ENCODE measurements around the gene ZBTB16.

The ZBTB16 gene, protein sequence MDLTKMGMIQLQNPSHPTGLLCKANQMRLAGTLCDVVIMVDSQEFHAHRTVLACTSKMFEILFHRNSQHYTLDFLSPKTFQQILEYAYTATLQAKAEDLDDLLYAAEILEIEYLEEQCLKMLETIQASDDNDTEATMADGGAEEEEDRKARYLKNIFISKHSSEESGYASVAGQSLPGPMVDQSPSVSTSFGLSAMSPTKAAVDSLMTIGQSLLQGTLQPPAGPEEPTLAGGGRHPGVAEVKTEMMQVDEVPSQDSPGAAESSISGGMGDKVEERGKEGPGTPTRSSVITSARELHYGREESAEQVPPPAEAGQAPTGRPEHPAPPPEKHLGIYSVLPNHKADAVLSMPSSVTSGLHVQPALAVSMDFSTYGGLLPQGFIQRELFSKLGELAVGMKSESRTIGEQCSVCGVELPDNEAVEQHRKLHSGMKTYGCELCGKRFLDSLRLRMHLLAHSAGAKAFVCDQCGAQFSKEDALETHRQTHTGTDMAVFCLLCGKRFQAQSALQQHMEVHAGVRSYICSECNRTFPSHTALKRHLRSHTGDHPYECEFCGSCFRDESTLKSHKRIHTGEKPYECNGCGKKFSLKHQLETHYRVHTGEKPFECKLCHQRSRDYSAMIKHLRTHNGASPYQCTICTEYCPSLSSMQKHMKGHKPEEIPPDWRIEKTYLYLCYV

GRCh38 chr11:114059278-114059983 is at the start of gene ZBTB16:
Gene ZBTB16, plus strand, starts transcription at chr11:114059711. Its CDS starts 3,590 bp downstream, at chr11:114063301.
- DNase-seq (ENCODE audit: low spot score), result no peak

DNA sequence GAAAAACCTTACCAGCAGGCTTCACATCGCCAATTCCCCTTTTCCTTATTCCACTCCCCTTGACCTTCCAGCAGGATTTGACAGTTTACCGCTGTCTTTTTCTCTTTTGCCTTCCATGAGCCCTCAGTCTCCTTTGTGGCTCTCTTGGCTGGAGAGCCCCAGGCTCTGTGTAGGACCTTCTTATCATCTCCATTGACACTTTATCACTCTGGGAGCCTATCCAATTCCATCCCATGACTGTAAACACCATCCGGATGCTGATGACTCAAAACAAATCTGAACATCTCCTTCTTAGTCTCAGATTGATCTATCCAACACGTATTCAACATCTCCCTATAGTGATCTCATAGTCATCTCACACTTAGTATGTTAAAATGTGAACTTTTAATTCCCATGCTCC is 48.6 kb upstream of the ZBTB16 start:
- no peak for DNase-seq (ENCODE audit: low spot score)

- no peak for DNase-seq (ENCODE audit: low spot score)
Observed at GRCh38 chr11:114011443-114011842, 48.1 kb upstream of the ZBTB16 start.

- DNase-seq (ENCODE audit: low spot score), result no peak
Observed at GRCh38 chr11:114015117-114015516, 44.4 kb upstream of the ZBTB16 start.

- DNase-seq (ENCODE audit: low spot score), result no peak
Observed at GRCh38 chr11:114016986-114017385, 42.5 kb upstream of the ZBTB16 start.

DNA sequence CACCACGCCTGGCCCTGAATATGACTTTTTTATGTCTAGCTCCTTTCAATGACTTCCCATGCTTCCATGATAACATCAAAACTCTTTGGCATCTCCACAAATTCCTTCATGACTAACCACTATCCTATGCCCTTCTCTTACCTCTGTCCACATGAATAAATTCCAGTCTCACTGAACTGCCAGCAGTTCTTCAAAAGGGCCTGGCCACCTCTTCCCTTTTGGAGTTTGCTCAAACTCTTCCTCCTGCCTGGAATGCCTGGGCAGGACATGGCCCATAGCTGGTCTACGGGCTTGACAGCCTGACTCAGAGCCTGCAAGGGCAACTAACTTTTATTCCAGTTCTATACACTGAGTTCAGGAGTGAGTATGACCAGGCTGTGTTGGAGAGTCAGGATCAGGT is 41.8 kb upstream of the ZBTB16 start:
- DNase-seq (ENCODE audit: low spot score), result no peak

DNA sequence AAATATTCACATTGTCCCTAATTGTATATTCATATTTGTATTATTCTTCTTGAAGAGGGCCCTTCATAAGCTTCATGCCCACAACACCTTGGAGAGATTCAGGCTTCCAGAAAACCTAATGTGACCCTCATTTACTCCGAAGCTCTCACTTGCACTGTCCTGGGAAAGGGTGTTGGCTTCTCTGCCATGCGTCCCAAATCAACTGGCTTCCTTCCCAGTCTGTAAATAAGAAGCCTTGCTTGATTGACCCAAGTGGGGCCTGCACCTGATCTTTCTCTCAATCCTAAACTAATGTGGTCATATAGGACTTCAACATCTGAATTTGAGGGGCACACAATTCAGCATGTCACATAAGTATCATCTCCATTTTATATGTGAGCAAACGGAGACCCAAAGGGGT is 40.5 kb upstream of the ZBTB16 start:
- no peak for DNase-seq (ENCODE audit: low spot score)

GRCh38 chr11:114019574-114019973 is 39.9 kb upstream of the ZBTB16 start:
- DNase-seq (ENCODE audit: low spot score), result no peak

GRCh38 chr11:114025329-114025907 is 34.1 kb upstream of the ZBTB16 start:
- no peak for DNase-seq (ENCODE audit: low spot score)

DNA sequence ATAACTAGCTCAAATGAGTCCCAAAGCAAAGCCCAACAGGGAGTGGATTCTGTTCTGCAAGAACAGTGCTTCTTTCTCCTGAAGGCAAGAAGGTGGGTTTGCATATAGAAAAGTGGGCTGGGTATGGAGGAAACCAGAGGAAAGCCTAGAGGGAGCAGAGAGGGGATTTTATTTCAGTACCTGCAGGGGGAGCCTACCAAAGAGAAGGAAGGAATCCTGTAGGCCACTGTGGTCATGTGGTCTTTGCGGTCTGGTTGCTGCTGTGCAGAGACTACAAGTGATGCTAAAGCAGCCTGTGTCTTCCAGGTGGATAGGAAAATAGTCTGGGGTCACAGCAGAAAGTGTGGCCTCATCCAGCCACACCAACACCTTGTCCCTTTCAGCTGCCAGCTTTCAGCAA is 33.2 kb upstream of the ZBTB16 start:
- peak; percentile 50 for DNase-seq (ENCODE audit: low spot score)

DNA sequence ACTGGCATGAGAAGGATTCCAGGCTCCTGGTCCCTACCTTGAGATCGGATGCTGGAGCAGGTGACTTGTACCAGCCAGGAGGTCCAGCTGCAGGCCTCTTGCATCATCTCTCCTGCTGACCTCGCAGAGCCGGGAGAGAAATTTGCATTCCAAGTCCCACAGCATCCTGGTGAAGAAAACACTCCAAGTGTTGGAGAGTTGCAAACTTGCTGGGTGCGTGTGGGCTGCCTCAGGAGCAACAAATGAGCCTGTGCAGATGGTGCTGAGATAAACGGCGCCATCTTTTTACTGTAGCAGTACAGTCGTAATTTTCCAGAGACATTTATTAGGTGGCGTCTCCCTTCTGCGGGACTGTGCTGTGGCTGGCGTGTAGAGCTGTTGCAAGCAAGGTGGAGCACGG is 32.1 kb upstream of the ZBTB16 start:
- no peak for DNase-seq (ENCODE audit: low spot score)

DNA sequence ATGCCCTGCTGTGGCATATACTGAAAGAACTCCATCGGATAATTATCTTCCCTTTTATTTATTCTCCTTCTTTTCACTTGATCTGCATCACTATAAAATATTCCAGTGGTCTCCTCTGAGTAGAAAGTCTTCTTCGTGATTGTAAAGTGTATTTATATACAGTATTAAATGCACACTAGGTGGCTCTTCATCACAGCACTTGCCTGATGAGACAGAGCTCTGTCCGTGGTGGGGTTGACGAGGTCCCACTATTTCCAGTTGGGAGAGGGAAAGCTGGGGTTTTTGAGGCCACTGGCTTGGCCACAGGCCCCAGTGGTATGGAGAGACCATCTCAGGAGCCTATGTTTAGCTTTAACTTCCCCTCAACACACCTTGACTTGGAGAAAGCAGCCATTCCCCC is 31.6 kb upstream of the ZBTB16 start:
- no peak for DNase-seq (ENCODE audit: low spot score)

DNA sequence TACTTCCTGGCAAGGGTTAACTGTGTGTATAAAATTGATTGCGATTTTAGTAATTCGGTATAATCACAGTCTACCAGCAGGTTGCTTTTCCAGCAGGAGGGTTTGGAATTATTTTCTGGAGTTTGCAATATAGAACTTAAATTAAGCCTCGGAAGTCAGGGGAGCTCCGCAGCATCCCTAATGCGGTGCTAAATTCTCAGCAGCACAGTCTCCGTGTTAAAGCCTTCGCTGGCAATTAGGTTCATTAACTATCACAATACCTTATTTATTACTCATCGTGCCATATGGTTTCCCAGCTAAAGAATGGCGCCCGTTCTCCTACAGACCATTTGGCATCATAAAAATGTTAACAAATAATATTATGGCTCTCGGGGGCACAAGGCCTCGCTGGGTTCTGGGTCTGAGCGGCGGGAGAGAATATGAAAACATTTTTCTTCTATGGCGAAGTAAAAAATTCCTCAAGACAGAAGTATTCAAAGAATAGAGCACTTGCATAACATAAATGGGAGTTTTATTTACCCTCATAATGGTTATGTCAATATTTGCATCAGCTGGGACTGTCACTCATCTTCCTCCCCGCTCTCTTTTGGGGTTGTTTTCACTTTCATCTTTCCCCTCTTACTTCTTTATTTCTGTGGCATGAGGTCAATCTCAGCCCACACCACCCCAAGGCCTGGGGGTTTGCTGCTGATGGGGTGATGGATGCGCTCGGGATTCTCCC is 28.1 kb upstream of the ZBTB16 start:
- DNase-seq (ENCODE audit: low spot score), result no peak

GRCh38 chr11:114031967-114032320 is 27.6 kb upstream of the ZBTB16 start:
- no peak for DNase-seq (ENCODE audit: low spot score)

- no peak for DNase-seq (ENCODE audit: low spot score)
Observed at GRCh38 chr11:114033066-114033465, 26.4 kb upstream of the ZBTB16 start.

GRCh38 chr11:114033572-114033971 is 25.9 kb upstream of the ZBTB16 start:
- DNase-seq (ENCODE audit: low spot score), result no peak

DNA sequence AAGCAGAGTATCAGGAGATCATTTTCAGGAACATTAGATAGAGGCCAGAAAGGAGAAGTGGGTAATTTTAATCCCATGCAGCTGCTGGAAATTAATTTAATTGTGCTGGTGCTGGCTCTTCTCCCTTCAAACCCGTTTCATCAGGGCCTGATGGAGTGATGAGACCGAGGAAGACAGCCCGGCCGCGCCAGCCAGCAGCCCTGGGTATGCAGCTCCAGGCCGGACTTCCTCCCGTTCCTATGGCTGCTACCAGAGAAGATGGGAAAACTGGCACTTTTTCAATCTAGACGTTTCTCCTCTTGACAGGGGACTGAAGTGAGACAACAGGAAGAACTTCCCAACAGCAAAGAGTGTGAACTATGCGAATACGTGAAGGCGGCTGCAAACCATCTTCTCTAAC is 24.6 kb upstream of the ZBTB16 start:
- DNase-seq (ENCODE audit: low spot score), result no peak

DNA sequence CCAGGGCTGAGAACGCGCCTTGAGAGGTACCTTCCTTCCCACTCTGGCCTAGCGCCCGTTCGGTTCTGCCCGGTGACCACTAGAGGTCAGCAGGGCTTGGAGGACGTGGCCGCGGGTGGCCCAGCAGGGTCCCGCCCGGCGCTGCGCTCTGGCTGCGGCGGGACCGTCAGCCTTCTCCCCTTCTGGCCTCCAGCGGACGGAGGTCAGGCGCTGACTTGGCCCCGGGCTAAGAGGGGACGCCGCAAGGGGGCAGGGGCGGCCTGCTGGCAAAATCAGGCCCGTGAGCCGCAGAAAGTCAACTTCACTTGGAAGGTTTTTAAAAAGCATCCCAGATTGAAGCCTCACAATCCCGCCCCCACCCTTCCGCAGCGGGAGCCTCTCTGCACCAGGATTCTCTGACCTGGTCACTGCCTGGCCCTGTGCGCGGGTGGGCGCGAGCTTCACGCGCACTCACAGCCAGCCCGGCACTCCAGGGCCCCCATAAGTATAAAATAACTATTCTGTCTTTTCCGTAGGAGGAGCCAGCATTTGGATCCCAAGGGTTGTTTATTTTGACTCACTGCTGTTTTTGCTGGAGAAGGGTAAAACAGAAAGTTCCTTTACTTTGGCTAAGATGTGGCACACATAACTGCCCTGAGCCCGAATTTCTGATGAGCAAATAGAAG is 23.2 kb upstream of the ZBTB16 start:
- DNase-seq (ENCODE audit: low spot score), result no peak

DNA sequence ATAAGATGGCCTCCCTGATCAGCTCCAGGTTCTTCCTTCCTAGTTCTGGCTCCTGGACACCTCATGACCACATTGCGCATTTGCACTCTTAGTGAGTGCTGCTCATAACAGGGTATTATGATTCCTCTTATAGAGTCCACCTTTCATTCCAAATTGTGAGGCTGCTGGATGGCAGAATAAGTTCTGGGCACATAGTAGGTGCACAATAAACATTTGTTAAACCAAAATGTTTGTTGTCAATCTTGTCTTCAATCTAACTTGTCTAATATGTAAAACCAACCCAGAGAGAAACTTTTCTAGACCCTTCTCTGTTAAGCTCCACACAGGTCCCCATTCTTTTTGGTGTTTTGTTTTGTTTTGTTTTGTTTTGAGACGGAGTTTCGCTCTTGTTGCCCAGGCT is 22.6 kb upstream of the ZBTB16 start:
- no peak for DNase-seq (ENCODE audit: low spot score)

- DNase-seq (ENCODE audit: low spot score), result no peak
Observed at GRCh38 chr11:114039551-114039950, 20.0 kb upstream of the ZBTB16 start.

DNA sequence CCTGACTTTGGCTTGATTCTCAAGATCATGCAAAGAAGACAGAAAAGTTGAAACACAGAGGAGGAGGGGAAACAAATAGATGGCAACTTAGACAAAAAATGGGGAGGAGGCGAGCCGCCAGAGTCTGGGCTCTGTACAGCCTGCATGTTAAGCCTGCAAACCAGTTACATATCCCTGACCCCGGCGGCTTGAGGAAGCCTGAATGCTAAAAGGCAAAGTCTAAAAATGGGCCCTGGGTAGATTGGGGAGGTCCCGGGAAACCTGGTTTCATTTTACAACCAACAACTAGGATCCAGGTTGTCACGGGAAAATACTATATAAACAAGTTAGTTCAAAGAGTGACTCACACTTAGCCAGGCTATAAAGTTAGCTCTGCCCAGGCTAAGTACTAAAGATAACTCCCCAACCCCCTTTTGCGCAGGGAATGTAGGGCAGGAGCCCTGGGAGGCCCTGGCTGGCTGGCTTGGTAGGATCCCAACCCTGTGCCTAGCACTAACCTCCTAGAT is 18.8 kb upstream of the ZBTB16 start:
- DNase-seq (ENCODE audit: low spot score), result no peak
